Measurements from ENCODE around the gene TMEM35B. TPM values are rescaled to one million over a fixed set of nuclear protein-coding genes. Genes with fewer than 3 reads are reported as not detected.
"Not testable (repeated sequence)": the region's sequence is repeated elsewhere in the genome, so short reads cannot be mapped to it uniquely, and the experiment has no call there.

Gene TMEM35B
- total RNA-seq, 1 experiment from 2014 or later = 46.1 TPM

- Histone ChIP-seq H3K27me3 (no peaks in the 10 kb centered on the region), H3K36me3 (no peaks in the 10 kb centered on the region; the same call in none of the 2 replicates), H3K9me3 (no peaks in the 10 kb centered on the region), H3K4me3 (no peak overlapping the region)
- no peak for DNase-seq
Observed at GRCh38 chr1:34982820-34983376, 2.2 kb downstream of the TMEM35B start.

GRCh38 chr1:34980715-34981114 is 4.4 kb downstream of the TMEM35B start:
- DNase-seq = no peak
- Histone ChIP-seq H3K36me3 (no peaks in the 10 kb centered on the region; the same call in 1 of the 2 replicates), H3K4me3 (no peak overlapping the region), H3K9me3 (no peaks in the 10 kb centered on the region), H3K27me3 (no peaks in the 10 kb centered on the region)

- DNase-seq = no peak
Observed at GRCh38 chr1:34978921-34979320, 6.2 kb downstream of the TMEM35B start.

GRCh38 chr1:34977858-34978257 is 7.3 kb downstream of the TMEM35B start:
- no peak for DNase-seq
- H3K27me3 ChIP-seq = no peaks in the 10 kb centered on the region
- no peak overlapping the region for H3K4me3 ChIP-seq
- no peaks in the 10 kb centered on the region for H3K9me3 ChIP-seq
- no peaks in the 10 kb centered on the region for H3K36me3 ChIP-seq

More at GRCh38 chr1:34978921-34979320, 6.2 kb downstream of the TMEM35B start:
- Histone ChIP-seq H3K9me3 (no peaks in the 10 kb centered on the region), H3K27me3 (no peaks in the 10 kb centered on the region), H3K4me3 (no peak overlapping the region), H3K36me3 (no peaks in the 10 kb centered on the region; the same call in 1 of the 2 replicates)

- H3K4me3 ChIP-seq = no peak overlapping the region
- no peak for DNase-seq
- no peaks in the 10 kb centered on the region for H3K27me3 ChIP-seq
- H3K9me3 ChIP-seq = no peaks in the 10 kb centered on the region
- H3K36me3 ChIP-seq = no peaks in the 10 kb centered on the region
Observed at GRCh38 chr1:34977210-34977471, 8.0 kb downstream of the TMEM35B start.

GRCh38 chr1:34976384-34977209 is 8.6 kb downstream of the TMEM35B start:
- H3K9me3 ChIP-seq = no peaks in the 10 kb centered on the region
- no peaks in the 10 kb centered on the region for H3K36me3 ChIP-seq
- no peak for DNase-seq
- no peak overlapping the region for H3K4me3 ChIP-seq
- H3K27me3 ChIP-seq = no peaks in the 10 kb centered on the region

GRCh38 chr1:34975771-34976170 is 9.4 kb downstream of the TMEM35B start:
- DNase-seq = no peak
- H3K36me3 ChIP-seq = no peaks in the 10 kb centered on the region
- H3K4me3 ChIP-seq = no peak overlapping the region
- no peaks in the 10 kb centered on the region for H3K27me3 ChIP-seq
- no peaks in the 10 kb centered on the region for H3K9me3 ChIP-seq

- Histone ChIP-seq H3K9me3 (no peaks in the 10 kb centered on the region), H3K36me3 (no peaks in the 10 kb centered on the region), H3K27me3 (no peaks in the 10 kb centered on the region), H3K4me3 (no peak overlapping the region)
- no peak for DNase-seq
Observed at GRCh38 chr1:34975338-34975737, 9.8 kb downstream of the TMEM35B start.

GRCh38 chr1:34974626-34975025 is 10.5 kb downstream of the TMEM35B start:
- Histone ChIP-seq H3K4me3 (no peak overlapping the region), H3K36me3 (no peaks in the 10 kb centered on the region), H3K9me3 (no peaks in the 10 kb centered on the region), H3K27me3 (no peaks in the 10 kb centered on the region)
- DNase-seq = no peak

- Histone ChIP-seq H3K27me3 (no peaks in the 10 kb centered on the region), H3K36me3 (no peaks in the 10 kb centered on the region), H3K4me3 (no peak overlapping the region), H3K9me3 (no peaks in the 10 kb centered on the region)
- no peak for DNase-seq
Observed at GRCh38 chr1:34973326-34973725, 11.8 kb downstream of the TMEM35B start.

- Histone ChIP-seq H3K36me3 (no peaks in the 10 kb centered on the region), H3K4me3 (no peak overlapping the region), H3K9me3 (no peaks in the 10 kb centered on the region), H3K27me3 (no peaks in the 10 kb centered on the region)
- no peak for DNase-seq
Observed at GRCh38 chr1:34970829-34971228, 14.3 kb downstream of the TMEM35B start.

GRCh38 chr1:34970220-34970735 is 14.9 kb downstream of the TMEM35B start:
- Histone ChIP-seq H3K36me3 (no peaks in the 10 kb centered on the region), H3K4me3 (no peak overlapping the region), H3K9me3 (no peaks in the 10 kb centered on the region), H3K27me3 (0 out of 2 replicates have a peak, but pooled peaks cover 3% of the 10 kb centered on the region)
- no peak for DNase-seq

GRCh38 chr1:34968297-34968696 is 16.9 kb downstream of the TMEM35B start:
- not testable (repeated sequence) for H3K27me3 ChIP-seq, H3K9me3 ChIP-seq, H3K36me3 ChIP-seq, DNase-seq, H3K4me3 ChIP-seq

- H3K4me3 ChIP-seq, DNase-seq, H3K27me3 ChIP-seq, H3K36me3 ChIP-seq, H3K9me3 ChIP-seq: not testable (repeated sequence)
Observed at GRCh38 chr1:34967672-34968071, 17.5 kb downstream of the TMEM35B start.

- Histone ChIP-seq H3K4me3 (no peak overlapping the region), H3K9me3 (no peaks in the 10 kb centered on the region), H3K36me3 (no peaks in the 10 kb centered on the region), H3K27me3 (0 out of 2 replicates have a peak, but pooled peaks cover 11% of the 10 kb centered on the region)
- no peak for DNase-seq
Observed at GRCh38 chr1:34965597-34965996, 19.6 kb downstream of the TMEM35B start.

- peaks cover 2% of the 10 kb centered on the region; the same call in 1 of the 2 replicates for H3K9me3 ChIP-seq
- DNase-seq = no peak
- H3K4me3 ChIP-seq = no peak overlapping the region
- peaks cover 17% of the 10 kb centered on the region for H3K27me3 ChIP-seq
- H3K36me3 ChIP-seq = no peaks in the 10 kb centered on the region
Observed at GRCh38 chr1:34950428-34950827, 34.7 kb downstream of the TMEM35B start.

GRCh38 chr1:34948739-34949138 is 36.4 kb downstream of the TMEM35B start:
- not testable (repeated sequence) for H3K9me3 ChIP-seq, DNase-seq, H3K4me3 ChIP-seq, H3K36me3 ChIP-seq
- H3K27me3 ChIP-seq = peaks cover 14% of the 10 kb centered on the region

All from MG63 (cell line).